GM19468 (cell line): Measurements from ENCODE around the gene SREBF2.
A peak's percentile ranks its signal among the peaks of the same experiment; 100 is the strongest.

ENCODE experiments used
- ATAC-seq: cut with Tn5 transposase; IDR thresholded peaks from one replicate; pipeline ENCODE4 v1.9.1; 2021; ENCODE audit warnings: mild to moderate bottlenecking, moderate library complexity, moderate number of reproducible peaks; ENCODE audit not compliant: unreplicated experiment; ENCODE audit errors: extremely low read depth

SREBF2 gene

DNA sequence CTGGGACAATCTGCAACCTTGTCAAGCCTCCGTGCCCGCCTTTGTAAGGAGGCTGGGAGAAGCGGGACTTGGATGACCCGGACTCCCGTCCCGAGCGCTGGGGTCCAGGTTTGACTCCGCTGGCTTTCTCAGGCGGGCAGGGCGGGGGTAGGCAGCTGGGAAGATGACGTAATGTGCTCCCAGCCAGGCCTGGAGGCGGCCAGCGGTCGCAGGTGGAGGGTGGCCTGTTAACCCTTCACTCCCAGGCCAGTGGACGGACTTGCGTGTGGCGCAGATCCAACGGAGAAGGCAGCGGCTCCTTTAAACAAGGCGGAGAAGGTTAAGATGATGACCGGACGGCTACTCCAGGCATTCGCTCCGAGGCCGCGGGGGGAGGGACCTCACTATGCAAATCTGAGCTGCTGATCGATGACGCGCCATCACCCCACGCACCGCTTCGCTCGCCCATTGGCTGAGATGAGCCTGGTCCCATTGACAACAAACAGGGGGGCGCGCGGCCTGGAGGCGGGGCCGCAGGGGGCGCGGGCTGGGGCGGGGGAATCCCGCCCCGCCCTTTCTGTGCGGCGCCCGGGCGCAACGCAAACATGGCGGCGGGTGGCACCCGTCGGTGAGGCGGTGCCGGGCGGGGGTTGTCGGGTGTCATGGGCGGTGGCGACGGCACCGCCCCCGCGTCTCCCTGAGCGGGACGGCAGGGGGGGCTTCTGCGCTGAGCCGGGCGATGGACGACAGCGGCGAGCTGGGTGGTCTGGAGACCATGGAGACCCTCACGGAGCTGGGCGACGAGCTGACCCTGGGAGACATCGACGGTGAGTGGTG, at the start of gene SREBF2:
SREBF2 (plus strand) TSS at position 553 of the 816 bp plus-strand sequence; CDS start at position 719, 166 bp downstream.
- ATAC-seq, result peak; percentile 67

DNA sequence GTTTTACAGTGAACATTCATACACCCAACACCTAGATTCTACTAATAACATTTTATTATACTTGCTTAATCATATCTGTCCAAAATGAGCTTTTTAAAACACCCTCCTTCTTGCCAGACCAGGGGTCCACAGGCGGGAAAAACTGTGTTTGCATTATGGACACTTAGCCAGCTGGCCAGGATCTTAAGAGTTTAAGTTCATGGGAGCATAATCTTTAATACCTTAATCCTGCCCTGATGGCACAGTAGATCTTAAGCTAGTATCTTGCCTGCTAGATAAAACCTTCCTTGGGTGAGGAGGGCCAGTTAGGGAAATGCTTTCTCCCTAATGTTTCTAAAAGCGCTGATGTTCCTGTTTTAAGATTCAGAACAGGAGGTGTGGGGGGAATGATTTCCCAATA, 45.6 kb upstream of the SREBF2 start:
- ATAC-seq, result no peak

DNA sequence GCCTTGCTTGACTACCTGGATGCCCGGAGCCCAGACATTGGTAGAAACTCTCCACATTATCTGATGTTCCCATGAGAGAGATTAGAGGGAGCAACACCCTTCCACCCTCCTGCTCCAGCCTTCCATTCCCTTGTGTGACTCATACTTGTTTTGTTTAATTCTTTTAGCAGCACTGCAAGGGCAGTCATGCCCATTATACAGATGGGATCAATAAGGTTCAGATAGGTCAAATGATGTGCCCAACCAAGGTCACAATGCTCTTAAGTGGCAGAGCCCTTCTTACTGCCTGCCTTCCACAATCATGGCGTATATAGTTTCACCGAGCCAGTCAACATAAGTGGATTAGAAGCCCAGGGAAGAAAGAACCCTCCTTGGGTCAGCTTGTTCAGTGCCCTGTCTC, 39.0 kb upstream of the SREBF2 start:
- no peak for ATAC-seq

DNA sequence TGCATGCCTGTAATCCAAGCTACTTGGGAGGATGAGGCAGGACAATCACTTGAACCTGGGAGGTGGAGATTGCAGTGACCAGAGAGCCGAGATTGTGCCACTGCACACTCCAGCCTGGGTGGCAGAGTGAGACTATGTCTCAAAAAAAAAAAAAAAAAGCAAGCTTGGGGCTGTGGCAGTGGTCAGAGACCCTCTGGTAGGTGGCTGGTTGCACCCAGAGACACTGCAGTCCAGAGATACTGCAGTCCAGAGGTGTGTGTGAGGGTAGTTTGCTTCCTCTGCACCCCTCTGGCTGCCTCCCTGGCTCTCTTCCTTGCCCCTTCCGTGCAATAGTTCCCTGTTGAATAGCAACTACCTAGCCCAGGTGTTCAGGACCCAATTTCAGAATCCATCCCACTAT, 34.2 kb upstream of the SREBF2 start:
- no peak for ATAC-seq

DNA sequence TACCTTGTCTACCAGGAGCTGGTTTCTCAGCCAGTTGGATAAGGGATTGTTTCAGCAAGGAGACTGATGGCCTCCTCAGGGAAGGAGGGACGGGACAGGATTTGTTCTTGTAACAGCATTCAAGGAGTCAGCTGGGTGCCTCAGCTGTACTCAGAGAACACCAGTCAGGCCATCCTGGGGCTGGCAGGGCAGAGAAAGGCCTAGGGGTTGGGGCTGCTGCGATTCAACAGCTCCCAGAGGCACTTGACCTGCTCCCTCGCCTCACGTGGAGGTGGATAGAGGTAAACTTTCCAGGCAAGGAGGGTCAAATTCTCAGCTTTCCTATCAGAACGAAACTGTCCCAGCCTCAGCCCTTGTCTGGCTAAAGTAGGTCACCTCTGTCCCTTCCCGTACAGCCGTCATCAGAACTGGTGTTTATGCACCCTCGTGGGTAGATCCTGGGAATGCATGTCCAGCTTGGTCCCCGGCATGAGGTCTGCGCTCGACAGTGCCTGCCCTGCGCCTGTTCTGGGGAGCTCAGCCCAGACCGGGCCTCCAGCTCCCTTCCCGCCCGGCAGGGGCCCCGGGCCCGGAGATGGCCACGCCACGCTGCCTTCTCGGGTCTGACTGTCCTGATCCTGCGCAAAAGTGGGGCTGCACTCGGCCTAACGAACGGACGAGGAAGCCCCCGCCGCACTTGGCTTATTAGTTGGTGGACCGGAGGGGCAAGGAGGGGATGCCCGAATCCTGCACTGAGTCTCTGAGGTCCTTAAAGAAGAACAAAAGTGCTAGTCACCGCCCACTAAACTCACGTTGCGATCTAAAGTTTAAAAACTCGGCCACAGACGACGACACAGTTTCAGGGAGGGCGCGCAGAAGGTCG, 33.2 kb upstream of the SREBF2 start:
- no peak for ATAC-seq

DNA sequence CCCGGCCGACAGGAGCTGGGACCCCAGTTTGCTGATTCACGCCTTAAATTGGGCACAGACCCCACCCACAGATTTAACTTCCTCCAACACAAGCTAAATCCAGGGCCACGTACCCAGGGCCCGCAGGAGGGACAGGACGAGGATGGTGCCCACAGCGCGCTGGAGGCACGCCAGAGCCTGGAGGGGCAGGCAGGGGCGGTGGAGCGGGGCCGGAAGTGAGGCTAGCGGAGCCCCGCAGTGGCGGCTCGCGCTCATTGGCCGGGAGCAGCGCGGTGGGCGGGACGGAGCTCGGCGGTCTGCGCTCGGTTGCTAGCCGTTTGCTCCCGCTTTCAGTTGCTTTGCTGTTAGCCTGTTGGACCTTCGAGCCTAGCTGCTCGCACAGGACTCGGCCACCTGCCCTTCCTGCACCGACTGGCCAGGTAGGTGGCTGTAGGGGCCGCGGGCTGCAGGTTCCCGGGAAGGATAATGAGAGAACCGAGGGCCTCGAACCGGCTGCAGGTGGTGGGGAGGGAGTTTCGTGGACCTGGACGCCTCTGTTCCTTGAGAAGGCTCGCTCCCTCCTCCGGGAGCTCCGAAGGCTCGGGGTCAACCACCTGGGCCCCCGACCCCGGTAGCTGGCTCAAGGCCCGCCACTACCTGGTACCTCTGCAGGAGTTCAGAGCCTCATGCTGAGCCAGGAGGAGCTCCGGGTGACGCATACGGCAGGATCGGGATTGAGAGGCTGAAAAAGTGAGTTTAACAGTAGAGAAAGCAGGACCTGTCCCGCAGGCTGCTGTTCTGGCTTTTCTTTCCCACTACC, 32.4 kb upstream of the SREBF2 start, which contains the start of gene CCDC134:
CCDC134 (plus strand) TSS at position 332 of the 799 bp plus-strand sequence. CDS start 8,212 bp downstream, outside the sequence.
- peak; percentile 76 for ATAC-seq

DNA sequence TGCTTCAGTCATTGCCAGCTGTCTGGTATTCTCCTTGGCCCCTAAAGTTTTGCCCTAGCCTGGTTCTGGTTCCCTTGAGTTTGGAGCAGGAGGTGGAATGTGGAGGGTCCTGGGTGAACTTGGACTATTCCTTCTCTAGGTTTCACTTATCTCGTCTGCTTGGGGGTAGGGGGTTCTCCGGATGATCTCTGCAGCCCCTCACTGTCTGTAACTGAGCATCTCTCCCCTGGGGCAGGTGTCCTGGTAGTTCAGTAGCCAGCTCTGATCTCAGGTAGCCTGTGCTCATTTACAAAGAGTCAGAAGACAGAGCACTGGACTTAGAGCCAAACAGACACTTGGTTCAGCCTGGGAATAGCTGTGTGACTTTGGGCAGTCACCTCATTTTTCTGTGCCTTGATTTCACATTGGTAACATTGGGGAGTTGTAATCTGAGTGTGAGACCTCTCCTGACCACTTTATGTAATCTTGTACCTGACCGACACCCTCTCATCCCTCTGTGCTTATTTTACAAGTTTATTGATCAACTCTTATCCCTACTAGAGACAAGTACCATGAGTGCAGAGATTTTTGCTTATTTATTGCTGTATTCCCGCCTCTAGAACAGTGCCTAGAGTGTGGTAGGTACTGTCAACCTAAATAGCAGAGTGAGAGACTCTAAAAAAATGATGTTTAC, 31.6 kb upstream of the SREBF2 start:
- no peak for ATAC-seq

DNA sequence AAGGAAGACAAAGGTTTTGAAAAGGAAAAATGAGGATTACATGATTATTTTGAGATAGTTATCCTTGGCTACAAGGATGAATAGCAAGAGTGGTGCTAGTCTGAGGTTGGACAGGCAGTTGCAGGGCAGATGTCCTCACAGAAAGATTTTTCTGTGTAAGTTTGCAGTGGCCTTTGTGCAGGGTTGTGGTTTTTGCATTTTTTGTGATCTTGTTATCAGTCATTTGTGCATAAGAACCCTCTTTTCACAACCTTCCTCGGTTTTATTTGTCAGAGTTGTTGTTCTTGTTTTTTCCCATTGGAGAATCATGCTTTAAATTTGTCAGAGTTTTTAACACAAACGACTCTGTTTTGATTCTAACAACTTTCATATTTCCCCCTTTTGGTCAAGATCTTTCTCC, 31.0 kb upstream of the SREBF2 start:
- ATAC-seq, result no peak

DNA sequence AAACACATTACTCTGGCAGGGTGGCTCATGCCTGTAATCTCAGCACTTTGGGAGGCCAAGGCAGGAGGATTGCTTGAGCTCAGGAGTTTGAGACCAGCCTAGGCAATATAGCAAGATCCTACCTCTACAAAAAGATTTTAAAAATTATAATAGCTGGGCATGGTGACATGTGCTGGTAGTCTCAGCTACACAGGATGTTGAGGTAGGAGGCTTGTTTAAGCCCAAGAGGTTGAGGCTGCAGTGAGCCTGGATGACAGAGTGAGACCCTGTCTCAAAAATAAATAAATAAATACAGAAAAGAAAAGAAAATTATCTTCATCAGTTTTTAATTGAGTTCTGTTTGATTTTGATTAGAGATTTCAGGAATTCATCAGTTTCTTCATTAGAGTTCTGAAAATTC, 27.3 kb upstream of the SREBF2 start:
- no peak for ATAC-seq

DNA sequence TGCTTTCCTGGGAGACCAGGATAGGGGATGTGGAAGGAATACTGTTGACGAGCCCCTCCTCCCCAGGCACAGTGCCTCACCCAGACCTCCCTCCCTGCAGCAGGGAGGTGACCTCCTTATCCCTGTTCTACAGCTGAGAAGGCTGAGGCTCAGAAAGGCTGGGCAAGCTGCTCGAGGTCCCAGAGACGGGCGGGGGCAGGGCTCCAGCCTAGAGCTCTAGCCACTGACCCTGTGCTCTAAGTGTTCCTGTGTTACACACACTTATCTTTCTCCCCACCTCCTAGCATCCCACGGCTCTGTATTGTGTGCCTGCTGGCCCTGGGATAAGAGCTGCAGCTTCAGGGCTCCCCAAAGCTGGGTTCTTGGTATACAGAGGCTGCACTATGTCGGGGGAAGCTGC, 24.5 kb upstream of the SREBF2 start:
- no peak for ATAC-seq

DNA sequence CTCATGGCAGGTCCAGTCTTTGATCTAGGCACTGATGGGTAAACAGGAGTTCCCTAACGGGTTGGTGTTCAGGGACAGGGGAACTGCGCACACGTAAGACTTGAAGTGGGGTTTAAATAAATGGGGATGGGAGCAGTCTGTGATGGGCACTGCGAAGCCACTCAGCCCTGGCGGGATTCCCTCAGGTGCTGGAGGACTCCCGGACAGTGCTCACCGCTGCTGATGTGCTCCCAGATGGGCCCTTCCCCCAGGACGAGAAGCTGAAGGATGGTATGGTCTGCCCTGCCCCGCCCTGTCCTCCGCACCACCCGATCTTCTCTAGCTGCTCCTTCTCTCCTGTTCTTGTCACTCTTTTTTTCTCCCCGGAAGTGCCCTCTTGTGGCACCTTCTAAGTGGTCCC, 22.9 kb upstream of the SREBF2 start:
- no peak for ATAC-seq

DNA sequence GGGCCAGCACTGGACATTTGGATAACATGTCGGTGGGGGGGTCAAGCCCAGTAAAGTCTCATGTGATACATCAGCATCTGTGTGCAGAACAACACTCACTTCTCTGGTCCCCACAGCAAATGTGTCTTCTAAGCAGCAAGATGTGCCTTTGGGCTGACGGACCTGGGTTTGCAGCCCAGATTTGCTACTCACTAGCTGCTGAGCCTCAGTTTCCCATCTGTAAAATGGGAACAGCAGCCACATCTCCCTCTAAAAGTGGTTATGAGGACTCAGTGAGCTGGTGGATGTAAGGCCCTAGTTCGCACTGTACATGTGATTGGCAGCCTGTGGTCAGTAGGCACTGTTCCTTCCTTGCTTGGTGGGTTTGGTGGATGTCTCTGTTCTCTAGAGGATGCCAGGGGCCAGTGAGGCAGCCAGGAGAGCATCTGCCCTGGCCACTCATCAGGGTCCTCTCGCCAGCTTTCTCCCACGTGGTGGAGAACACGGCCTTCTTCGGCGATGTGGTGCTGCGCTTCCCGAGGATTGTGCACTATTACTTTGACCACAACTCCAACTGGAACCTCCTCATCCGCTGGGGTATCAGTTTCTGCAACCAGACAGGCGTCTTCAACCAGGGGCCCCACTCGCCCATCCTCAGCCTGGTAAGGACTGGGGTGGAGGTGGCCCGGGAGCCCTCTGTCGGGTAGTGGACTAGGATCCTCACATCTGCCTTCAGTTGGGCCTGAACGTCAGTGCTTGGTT, 19.9 kb upstream of the SREBF2 start:
- no peak for ATAC-seq

DNA sequence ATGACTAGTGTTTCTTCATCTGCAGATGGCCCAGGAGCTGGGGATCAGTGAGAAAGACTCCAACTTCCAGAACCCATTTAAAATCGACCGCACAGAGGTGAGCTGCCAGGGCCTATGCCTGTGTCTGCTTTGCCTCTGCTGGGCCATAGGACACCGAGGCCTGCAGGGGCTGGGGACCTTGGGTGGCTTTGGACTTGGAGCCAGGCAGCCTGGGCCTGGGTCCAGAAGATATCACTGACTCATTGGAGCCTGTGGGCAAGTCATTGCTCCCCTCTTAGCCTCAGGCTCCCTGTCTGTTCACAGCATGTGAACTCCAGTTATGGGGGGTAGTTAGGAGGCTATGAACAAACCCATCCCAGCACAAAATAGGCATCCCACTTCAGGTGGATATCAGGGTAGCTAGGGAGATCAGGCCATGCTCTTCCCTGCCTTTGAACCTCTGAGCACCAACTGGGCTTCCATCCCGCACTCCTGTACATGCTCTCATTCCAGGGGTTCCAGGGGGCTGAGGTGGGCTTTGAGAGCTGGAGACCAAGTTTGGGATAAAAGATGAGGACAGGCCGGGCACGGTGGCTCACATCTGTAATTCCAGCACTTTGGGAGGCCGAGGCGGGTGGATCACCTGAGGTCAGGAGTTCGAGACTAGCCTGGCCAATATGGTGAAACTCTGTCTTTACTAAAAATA, 19.0 kb upstream of the SREBF2 start:
- ATAC-seq, result no peak

DNA sequence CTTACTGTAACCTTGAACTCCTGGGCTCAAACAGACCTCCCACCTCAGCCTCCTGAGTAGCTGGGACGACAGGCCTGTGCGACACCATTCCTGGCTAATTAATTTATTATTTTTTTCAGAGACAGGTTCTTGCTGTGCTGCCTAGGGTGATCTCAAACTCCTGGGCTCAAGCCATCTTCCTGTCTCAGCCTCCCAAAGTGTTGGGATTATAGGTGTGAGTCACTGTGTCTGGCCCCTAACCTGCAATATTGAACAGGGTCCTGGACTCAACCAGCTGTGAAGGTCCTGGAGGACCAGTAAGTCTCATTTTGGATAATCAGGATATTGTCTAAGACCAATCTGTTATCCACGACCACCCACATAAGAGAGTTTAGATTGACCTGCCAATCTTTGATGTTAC, 17.2 kb upstream of the SREBF2 start:
- no peak for ATAC-seq

DNA sequence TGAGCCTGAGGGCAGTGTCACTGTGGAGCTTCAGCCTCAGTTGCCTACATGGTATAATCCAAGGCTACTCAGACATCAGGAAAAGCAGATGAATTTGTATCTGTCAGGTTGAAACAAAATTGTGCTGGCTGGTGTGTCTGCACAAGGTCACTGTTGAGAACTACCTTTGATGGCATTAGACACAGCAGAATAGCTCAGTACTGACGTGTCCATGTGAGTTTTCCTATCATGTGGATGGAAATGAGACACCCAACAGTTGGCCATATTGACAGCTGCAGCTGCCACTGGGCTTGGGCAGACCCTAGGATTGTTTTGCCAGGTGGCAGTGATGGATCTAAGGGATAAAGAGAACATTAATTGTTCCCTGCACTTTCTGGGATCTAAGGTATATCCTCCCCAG, 16.7 kb upstream of the SREBF2 start:
- ATAC-seq, result no peak

DNA sequence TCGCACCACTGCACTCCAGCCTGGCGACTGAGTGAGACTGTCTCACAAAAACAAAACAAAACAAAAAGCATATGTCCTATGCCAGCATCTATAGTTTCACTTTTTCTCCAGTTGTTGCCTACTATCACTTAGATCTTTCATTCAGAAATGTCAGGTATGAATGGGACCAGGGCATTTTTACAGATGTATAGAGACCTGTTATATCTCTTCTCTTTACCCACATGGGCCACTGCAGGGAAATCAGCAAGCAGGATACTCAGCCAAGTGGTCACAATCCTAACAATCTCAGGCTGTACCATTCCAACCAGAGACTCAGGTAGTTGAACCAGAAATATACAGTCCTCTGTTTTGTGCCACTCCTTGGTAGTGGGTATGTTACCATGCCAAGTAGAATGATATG, 16.0 kb upstream of the SREBF2 start:
- no peak for ATAC-seq

DNA sequence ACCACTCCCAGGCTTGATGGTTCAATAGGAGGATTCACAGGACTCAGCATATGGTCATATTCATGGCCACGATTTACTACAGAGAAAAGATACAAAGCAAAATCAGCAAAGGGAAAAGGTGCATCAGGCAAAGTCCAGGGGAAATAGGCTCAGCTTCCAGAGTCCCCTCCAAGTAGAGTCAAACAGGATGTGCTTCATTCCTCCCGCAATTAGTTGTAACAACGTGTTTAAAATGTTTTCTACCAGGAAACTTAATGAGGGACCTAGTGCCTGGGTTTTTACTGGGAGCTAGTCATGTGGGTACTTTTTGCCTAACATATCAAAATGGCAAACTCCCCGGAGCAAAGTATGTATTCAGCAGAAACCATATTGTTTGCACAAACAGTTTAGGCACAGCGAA, 14.9 kb upstream of the SREBF2 start:
- no peak for ATAC-seq

DNA sequence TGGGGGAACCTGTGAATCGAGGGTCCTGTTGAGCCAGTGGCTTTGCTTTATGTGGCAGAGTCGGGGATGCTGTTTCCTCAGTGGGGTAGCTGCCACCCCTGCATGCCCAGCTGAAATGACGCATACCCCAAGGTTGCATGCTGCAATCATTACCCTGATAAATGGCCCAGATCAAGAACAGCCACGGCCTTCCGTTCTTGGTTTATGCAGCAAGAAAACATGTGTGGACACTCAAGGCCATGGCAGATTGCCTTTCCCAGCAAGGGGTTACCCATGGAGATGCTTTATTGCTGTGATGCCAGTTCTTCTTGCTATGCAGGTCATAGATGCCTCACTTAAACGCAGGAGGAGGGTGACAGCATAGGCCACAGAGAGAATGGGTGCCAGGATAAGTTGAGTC, 14.3 kb upstream of the SREBF2 start:
- no peak for ATAC-seq

DNA sequence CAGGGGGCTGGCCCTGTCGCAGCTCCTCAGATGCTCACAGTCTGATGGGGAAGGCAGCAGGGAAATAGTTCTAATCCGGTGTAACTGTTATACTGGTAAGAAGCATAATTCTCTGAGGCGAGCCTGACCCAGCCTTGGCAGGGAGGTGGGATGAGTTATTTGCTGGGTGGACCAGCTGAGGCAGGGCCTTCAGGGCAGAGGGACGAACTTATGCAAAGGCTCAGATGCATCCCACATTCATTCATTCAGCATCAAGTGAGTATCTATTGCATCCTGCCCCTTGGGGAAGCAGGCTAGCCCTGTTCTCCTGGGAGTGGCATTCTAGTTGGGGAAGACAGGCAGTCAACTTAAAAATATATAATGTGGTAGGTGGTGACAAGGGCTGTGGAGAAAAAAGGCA, 13.6 kb upstream of the SREBF2 start:
- no peak for ATAC-seq
